Uterine smooth muscle cell (primary cell): ENCODE data around the gene NPAS2. TPM values are rescaled to one million over a fixed set of nuclear protein-coding genes. Genes with fewer than 3 reads are reported as not detected.

Source experiments
- total RNA-seq: library from RNA; depleted of rRNA; stranded (reverse); fragments of >200 nt; gene quantifications from 2 replicates; pipeline ENCODE4 v1.2.3, GENCODE V29; 2014

The NPAS2 gene, protein sequence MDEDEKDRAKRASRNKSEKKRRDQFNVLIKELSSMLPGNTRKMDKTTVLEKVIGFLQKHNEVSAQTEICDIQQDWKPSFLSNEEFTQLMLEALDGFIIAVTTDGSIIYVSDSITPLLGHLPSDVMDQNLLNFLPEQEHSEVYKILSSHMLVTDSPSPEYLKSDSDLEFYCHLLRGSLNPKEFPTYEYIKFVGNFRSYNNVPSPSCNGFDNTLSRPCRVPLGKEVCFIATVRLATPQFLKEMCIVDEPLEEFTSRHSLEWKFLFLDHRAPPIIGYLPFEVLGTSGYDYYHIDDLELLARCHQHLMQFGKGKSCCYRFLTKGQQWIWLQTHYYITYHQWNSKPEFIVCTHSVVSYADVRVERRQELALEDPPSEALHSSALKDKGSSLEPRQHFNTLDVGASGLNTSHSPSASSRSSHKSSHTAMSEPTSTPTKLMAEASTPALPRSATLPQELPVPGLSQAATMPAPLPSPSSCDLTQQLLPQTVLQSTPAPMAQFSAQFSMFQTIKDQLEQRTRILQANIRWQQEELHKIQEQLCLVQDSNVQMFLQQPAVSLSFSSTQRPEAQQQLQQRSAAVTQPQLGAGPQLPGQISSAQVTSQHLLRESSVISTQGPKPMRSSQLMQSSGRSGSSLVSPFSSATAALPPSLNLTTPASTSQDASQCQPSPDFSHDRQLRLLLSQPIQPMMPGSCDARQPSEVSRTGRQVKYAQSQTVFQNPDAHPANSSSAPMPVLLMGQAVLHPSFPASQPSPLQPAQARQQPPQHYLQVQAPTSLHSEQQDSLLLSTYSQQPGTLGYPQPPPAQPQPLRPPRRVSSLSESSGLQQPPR
- total RNA-seq: 7.2 and 14.4 TPM in 2 replicates

DNA sequence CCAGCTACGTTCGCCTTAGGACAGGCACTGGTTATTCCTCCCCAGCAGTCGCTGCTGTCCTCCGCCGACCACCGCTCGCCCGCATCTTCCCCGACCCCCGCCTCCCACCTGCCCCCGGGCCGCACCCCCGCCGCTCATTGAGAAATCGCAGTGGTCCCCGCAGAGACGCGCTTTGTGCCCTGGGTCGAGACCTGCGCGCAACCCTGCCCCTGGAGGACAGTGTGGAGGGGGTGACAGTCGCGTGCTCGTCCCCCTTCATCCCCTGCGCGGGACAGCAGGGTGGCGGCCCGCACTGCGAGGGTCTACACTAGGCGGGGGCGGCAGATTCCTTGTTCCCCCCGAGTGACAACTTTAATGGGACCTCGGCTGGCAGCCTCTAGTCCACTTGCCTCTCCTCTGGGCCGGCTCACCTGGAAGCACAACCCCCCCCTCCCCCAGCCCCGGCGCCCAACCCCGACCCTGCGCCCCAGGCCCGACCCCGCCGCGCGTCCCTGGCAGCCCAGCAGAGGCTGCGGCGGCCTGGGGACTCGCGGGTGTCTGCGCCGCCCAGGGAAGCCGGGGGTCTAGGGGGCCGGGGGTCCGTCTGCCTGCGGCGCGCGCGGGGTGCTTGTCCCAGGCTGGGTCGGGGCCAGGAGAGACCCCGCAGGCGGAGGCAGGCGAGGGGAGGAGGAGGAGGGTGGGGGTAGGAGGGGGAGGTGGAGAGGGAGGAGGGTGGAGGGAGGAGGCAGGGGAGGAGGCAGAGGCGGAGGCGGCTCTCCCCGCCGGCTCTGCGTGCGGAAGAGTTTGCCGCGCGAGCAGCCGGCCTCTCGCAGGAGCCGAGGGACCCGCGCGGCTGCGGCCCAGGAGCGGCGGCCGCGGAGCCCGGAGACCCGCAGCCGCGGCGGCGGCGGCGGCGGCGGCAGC, at the start of gene NPAS2:
NPAS2 (plus strand) TSS at position 770 of the 903 bp plus-strand sequence. CDS start 84,616 bp downstream, outside the sequence.

DNA sequence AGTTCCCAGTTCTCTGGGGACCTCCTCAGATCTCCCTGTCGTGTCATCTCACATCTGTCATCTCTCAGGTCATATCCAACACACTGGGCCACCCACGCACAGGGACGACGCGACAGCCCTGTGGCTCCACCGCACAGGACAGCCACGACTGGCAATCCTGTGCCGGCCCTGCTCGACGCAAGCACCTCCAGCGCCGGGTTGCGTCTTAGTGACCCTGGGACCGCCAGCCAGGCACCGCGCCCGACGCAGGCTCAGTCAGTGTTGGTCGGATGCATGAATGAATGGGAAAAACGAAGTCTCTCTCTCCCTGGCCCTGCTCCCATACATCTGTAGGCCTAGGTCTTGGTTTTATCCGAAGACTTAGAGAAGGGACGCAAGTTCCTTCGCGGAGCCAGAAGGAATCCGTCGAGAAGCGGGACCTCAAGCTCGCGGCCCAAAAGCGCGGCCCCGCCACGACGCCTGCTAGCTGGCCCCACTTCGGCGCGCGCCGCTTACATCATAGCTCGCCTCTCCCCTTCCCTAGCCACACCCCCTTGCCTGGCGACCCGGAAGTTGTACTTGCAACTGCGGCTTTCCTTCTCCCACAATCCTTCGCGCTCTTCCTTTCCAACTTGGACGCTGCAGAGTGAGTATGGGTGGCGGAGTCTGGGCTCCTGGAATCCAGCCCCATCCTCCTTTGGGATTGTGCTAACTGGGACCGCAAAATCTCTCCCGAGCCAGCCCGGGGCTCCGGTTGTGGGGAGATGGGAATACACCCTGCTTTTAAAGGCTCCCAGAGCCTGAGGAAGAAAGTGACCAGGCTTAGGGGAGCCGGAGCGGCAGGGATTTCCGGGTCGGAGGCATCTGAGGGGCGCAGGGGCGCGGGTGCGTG, 182.0 kb downstream of the NPAS2 start, which contains the start of gene RPL31:
RPL31 (plus strand) TSS at position 599 of the 871 bp plus-strand sequence. CDS start 413 bp downstream, outside the sequence.

Other genes starting within 250 kb of the NPAS2 start
- 802 and 946 TPM in 2 replicates for gene RPL31, start 182.2 kb downstream of the NPAS2 start, total RNA-seq